Tibial nerve (tissue), 3 donors: Measurements from ENCODE around the gene LYPD6.

Source experiments
- CTCF ChIP-seq, 5 experiments: fragments of 200-600 bp in 3 of 5; fragments of 450-650 bp in 2 of 5; sonication (generic) in 3 of 5; IDR thresholded peaks; one replicate each; pipeline ENCODE4 v1.5.1; 2016 to 2019; ENCODE audit warnings: antibody characterized with exemption in 5 of 5, mild to moderate bottlenecking in 3 of 5, moderate library complexity in 2 of 5
- POLR2A ChIP-seq, 2 donors: fragments of 450-650 bp; IDR thresholded peaks; one replicate each; pipeline ENCODE4 v1.6.1; 2017; ENCODE audit warnings: antibody characterized with exemption in 2 of 2, mild to moderate bottlenecking in 2 of 2, moderate library complexity in 2 of 2

- TF ChIP-seq CTCF (IDR thresholded peaks at IDR 0.05) (no peak), POLR2A (IDR thresholded peaks at IDR 0.05) (no peak)
These were observed 625 bp downstream of the LYPD6 start for GRCh38 chr2:149331023-149331400.
